Ishikawa (cell line): ENCODE measurements around the gene TIMP2.
A peak's percentile ranks its signal among the peaks of the same experiment; 100 is the strongest.

ENCODE experiments used
- CEBPB ChIP-seq: IDR thresholded peaks from 2 replicates; pipeline ENCODE4 v1.6.1; 2012
- CREB1 ChIP-seq: IDR thresholded peaks from 2 replicates; pipeline ENCODE4 v1.6.1; 2012; ENCODE audit warnings: low read depth
- EGR1 ChIP-seq: IDR thresholded peaks from 2 replicates; pipeline ENCODE4 v1.6.1; 2012
- EP300 ChIP-seq: IDR thresholded peaks from 2 replicates; pipeline ENCODE4 v1.6.1; 2012; ENCODE audit warnings: borderline replicate concordance
- FOXM1 ChIP-seq: IDR thresholded peaks from 2 replicates; pipeline ENCODE4 v1.6.1; 2012; ENCODE audit warnings: low read depth, borderline replicate concordance
- MAX ChIP-seq: IDR thresholded peaks from 2 replicates; pipeline ENCODE4 v1.6.1; 2012
- NFIC ChIP-seq: IDR thresholded peaks from 2 replicates; pipeline ENCODE4 v1.6.1; 2012
- RAD21 ChIP-seq: IDR thresholded peaks from 2 replicates; pipeline ENCODE4 v1.6.1; 2012; ENCODE audit warnings: low read depth
- TAF1 ChIP-seq: IDR thresholded peaks from 2 replicates; pipeline ENCODE4 v1.6.1; 2012; ENCODE audit warnings: low read depth, mild to moderate bottlenecking
- TCF12 ChIP-seq: IDR thresholded peaks from 2 replicates; pipeline ENCODE4 v1.6.1; 2012; ENCODE audit warnings: low read depth
- TEAD4 ChIP-seq: IDR thresholded peaks from 2 replicates; pipeline ENCODE4 v1.6.1; 2012
- YY1 ChIP-seq: IDR thresholded peaks from 2 replicates; pipeline ENCODE4 v1.6.1; 2012; ENCODE audit warnings: low read depth
- ZBTB7A ChIP-seq: IDR thresholded peaks from 2 replicates; pipeline ENCODE4 v1.6.1; 2012; ENCODE audit warnings: low read depth
- TF ChIP-seq, protein P1 (sequence below): IDR thresholded peaks from 2 replicates; pipeline ENCODE4 v1.6.1; 2012; ENCODE audit warnings: low read depth, mild to moderate bottlenecking
- TF ChIP-seq, protein P2 (sequence below): IDR thresholded peaks from 2 replicates; pipeline ENCODE4 v1.6.1; 2012

Gene TIMP2

DNA sequence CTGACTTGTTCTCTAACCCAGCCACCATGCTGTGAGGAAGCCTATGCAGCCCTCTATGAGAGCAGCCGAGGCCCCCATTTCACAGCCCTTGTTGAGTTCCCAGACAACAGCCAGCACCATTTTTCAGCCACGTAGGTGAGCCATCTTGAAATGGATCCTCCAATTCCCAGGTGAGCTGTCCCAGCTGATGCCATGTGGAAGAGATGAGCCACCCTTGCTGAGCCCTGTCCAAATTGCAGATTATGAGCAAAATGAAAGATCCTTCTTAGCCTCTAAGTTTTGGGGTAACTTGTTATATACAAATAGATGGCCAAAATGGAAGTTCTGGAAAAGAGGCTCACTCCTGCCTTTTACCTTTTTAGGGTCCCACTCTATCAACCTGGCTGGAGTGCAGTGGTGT, 25.7 kb upstream of the TIMP2 start:
- no peak for TF ChIP-seq CREB1

GRCh38 chr17:78947235-78948149, 22.3 kb upstream of the TIMP2 start:
- TF ChIP-seq TCF12, result no peak
- TF ChIP-seq FOXM1, result no peak

DNA sequence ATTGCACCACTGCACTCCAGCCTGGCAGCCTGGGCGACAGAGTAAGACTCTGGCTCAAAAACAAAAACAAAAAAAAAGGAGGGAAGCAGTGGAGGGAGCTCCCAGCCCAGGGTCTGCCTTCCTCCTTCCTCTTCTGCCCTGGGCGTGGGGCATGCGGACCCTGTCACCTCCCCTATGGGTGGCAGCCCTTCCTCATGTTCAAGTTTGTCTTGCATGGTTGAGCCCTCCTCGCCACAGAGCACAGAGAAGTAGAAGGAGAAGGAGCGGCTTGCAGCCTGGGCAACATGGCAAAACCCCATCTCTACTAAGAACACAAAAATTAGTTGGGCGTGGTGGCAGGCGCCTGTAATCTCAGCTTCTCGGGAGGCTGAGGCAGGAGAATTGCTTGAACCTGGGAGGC, 21.4 kb upstream of the TIMP2 start:
- no peak for TF ChIP-seq CREB1
- no peak for TF ChIP-seq TAF1

GRCh38 chr17:78946131-78946530, 20.9 kb upstream of the TIMP2 start:
- TF ChIP-seq TCF12 (no peak), MAX (no peak), ZBTB7A (no peak), TAF1 (no peak), FOXM1 (no peak), CEBPB (no peak), TEAD4 (no peak), EGR1 (no peak), RAD21 (no peak), YY1 (no peak), CREB1 (no peak), NFIC (no peak), EP300 (no peak)
- TF ChIP-seq, protein P1, sequence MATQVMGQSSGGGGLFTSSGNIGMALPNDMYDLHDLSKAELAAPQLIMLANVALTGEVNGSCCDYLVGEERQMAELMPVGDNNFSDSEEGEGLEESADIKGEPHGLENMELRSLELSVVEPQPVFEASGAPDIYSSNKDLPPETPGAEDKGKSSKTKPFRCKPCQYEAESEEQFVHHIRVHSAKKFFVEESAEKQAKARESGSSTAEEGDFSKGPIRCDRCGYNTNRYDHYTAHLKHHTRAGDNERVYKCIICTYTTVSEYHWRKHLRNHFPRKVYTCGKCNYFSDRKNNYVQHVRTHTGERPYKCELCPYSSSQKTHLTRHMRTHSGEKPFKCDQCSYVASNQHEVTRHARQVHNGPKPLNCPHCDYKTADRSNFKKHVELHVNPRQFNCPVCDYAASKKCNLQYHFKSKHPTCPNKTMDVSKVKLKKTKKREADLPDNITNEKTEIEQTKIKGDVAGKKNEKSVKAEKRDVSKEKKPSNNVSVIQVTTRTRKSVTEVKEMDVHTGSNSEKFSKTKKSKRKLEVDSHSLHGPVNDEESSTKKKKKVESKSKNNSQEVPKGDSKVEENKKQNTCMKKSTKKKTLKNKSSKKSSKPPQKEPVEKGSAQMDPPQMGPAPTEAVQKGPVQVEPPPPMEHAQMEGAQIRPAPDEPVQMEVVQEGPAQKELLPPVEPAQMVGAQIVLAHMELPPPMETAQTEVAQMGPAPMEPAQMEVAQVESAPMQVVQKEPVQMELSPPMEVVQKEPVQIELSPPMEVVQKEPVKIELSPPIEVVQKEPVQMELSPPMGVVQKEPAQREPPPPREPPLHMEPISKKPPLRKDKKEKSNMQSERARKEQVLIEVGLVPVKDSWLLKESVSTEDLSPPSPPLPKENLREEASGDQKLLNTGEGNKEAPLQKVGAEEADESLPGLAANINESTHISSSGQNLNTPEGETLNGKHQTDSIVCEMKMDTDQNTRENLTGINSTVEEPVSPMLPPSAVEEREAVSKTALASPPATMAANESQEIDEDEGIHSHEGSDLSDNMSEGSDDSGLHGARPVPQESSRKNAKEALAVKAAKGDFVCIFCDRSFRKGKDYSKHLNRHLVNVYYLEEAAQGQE, result no peak
- TF ChIP-seq, protein P2, sequence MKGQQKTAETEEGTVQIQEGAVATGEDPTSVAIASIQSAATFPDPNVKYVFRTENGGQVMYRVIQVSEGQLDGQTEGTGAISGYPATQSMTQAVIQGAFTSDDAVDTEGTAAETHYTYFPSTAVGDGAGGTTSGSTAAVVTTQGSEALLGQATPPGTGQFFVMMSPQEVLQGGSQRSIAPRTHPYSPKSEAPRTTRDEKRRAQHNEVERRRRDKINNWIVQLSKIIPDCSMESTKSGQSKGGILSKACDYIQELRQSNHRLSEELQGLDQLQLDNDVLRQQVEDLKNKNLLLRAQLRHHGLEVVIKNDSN, result no peak

DNA sequence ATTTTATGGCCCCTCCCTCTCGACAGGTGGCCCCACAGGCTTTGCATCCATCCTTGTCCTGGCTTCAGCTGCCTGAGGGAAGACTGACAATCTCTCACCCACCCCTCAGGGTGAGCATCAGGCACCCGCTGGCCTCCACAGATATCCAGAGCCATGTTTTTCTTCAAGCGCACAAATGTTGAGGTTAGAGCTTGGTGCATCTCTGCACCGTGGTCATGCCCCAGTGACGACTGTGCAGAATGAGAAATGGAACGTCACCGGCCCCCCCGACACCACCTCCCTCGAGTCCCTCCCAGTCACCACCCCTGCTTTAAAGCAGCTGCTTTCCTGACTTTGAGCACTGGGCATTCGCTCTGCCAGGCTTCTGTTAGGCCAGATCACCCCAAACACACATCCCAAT, 19.8 kb upstream of the TIMP2 start:
- TF ChIP-seq ZBTB7A, result no peak
- TF ChIP-seq CREB1, result no peak

DNA sequence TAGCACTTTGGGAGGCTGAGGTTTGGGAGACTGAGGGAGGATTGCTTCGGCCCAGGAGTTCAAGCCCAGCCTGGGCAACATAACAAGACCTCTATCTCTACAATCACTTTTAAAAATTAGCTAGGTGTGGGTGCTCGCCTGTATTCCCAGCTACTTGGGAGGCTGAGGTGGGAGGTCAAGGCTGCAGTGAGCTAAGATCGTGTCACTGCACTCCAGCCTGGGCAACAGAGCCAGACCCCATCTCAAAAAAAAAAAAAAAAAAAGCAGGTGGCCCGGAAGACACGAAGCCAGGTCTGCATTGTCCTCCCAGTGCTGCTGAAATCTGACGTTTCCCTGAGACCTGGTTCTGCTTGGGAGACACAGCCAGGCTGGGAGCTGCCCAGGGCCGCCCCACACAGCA, 18.8 kb upstream of the TIMP2 start:
- TF ChIP-seq YY1 (no peak), CREB1 (no peak), CEBPB (no peak), MAX (no peak), FOXM1 (no peak), TAF1 (no peak), ZBTB7A (no peak), TCF12 (no peak), EP300 (no peak)
- TF ChIP-seq, protein P2, result no peak

GRCh38 chr17:78940708-78941107, 15.5 kb upstream of the TIMP2 start:
- TF ChIP-seq YY1, result no peak
- TF ChIP-seq, protein P2, result peak; percentile 88
- TF ChIP-seq EP300, result no peak
- TF ChIP-seq TEAD4, result peak; percentile 35; the same call in 1 of the 2 replicates

- TF ChIP-seq RAD21 (no peak), EGR1 (no peak), NFIC (no peak), CEBPB (no peak), ZBTB7A (no peak)
- TF ChIP-seq, protein P2, result no peak
- TF ChIP-seq, protein P1, result no peak
Measured at GRCh38 chr17:78940258-78940657, 15.1 kb upstream of the TIMP2 start.
